ENCODE results near the gene SEMA7A.
"Not testable (repeated sequence)": the region's sequence is repeated elsewhere in the genome, so short reads cannot be mapped to it uniquely, and the experiment has no call there.

The SEMA7A gene

GRCh38 chr15:74433592-74434262 is at the start of gene SEMA7A:
SEMA7A (minus strand) TSS chr15:74433958; CDS start chr15:74433918, 40 bp downstream.
- no peak for DNase-seq

GRCh38 chr15:74482661-74483060 is 48.9 kb upstream of the SEMA7A start:
- DNase-seq, result no peak

- DNase-seq, result not testable (repeated sequence)
Measured at GRCh38 chr15:74480364-74480763, 46.6 kb upstream of the SEMA7A start.

GRCh38 chr15:74471621-74472020 is 37.9 kb upstream of the SEMA7A start:
- DNase-seq, result not testable (repeated sequence)

- no peak for DNase-seq
Measured at GRCh38 chr15:74470631-74471395, 37.1 kb upstream of the SEMA7A start.

GRCh38 chr15:74468341-74469032 is 34.7 kb upstream of the SEMA7A start:
- DNase-seq, result no peak

GRCh38 chr15:74466570-74466969 is 32.8 kb upstream of the SEMA7A start:
- no peak for DNase-seq

GRCh38 chr15:74464897-74465296 is 31.1 kb upstream of the SEMA7A start:
- DNase-seq, result no peak

GRCh38 chr15:74464216-74464615 is 30.5 kb upstream of the SEMA7A start:
- no peak for DNase-seq

- DNase-seq, result no peak
Measured at GRCh38 chr15:74463634-74464033, 29.9 kb upstream of the SEMA7A start.

- no peak for DNase-seq
Measured at GRCh38 chr15:74461847-74462511, 28.2 kb upstream of the SEMA7A start.

- DNase-seq, result peak; percentile 66
Measured at GRCh38 chr15:74460871-74461846, 27.4 kb upstream of the SEMA7A start, which contains the start of gene UBL7. UBL7 (minus strand) TSS chr15:74461160; CDS start chr15:74458867, 2,293 bp downstream.

- no peak for DNase-seq
Measured at GRCh38 chr15:74460298-74460697, 26.5 kb upstream of the SEMA7A start.

GRCh38 chr15:74459798-74460197 is 26.0 kb upstream of the SEMA7A start:
- DNase-seq, result not testable (repeated sequence)

GRCh38 chr15:74458473-74458872 is 24.7 kb upstream of the SEMA7A start:
- no peak for DNase-seq

GRCh38 chr15:74457036-74457435 is 23.3 kb upstream of the SEMA7A start:
- not testable (repeated sequence) for DNase-seq

GRCh38 chr15:74454764-74455500 is 21.2 kb upstream of the SEMA7A start:
- no peak for DNase-seq

GRCh38 chr15:74453925-74454763 is 20.4 kb upstream of the SEMA7A start:
- no peak for DNase-seq

- DNase-seq, result no peak
Measured at GRCh38 chr15:74451861-74452835, 18.4 kb upstream of the SEMA7A start.

Data from NCI-H2029 treated with DMSO at 0.1 percent for 48 hours (cell line).